GM12878 (cell line): ENCODE data around the gene BTK. TPM values are rescaled to one million over a fixed set of nuclear protein-coding genes. Genes with fewer than 3 reads are reported as not detected.

Source experiments
- ATF7 ChIP-seq: fragments of 450-650 bp; IDR thresholded peaks from 2 replicates; pipeline ENCODE4 v1.6.1; 2016; ENCODE audit warnings: low read depth, mild to moderate bottlenecking
- BACH1 ChIP-seq: fragments of 450-650 bp; IDR thresholded peaks from 2 replicates; pipeline ENCODE4 v1.6.1; 2017; ENCODE audit warnings: mild to moderate bottlenecking, borderline replicate concordance
- CBX3 ChIP-seq: fragments of 200-600 bp; sonication (generic); IDR thresholded peaks from 2 replicates; pipeline ENCODE4 v1.6.1; 2016; ENCODE audit warnings: low read depth, borderline replicate concordance
- ESRRA ChIP-seq: IDR thresholded peaks from 2 replicates; pipeline ENCODE4 v1.6.1; 2012; ENCODE audit warnings: mild to moderate bottlenecking, low read length, improper control_type of control experiment
- NFIC ChIP-seq: IDR thresholded peaks from 2 replicates; pipeline ENCODE4 v1.6.1; 2012; ENCODE audit warnings: low read depth, mild to moderate bottlenecking, inconsistent platforms, low read length, moderate library complexity
- POU2F2 ChIP-seq: IDR thresholded peaks from 3 replicates; pipeline ENCODE4 v1.6.1; 2011; ENCODE audit warnings: low read depth, mild to moderate bottlenecking, low read length, borderline replicate concordance
- ZBTB40 ChIP-seq: fragments of 450-650 bp; IDR thresholded peaks from 2 replicates; pipeline ENCODE4 v1.6.1; 2016; ENCODE audit warnings: mild to moderate bottlenecking, moderate library complexity, borderline replicate concordance
- polyA plus RNA-seq, 11 experiments: library from polyadenylated mRNA; depleted of rRNA in 4 of 11; unstranded in 6 of 11; stranded (reverse) in 5 of 11; fragments of >200 nt; fragmentation: Nextera tagmentation in 4 of 11; fragmentation: Illumina TruSeq in 1 of 11; extraction: Ambion mirVana in 4 of 11; extraction: Trizol in 1 of 11; gene quantifications; 1 replicate in 1 of 11; 2 replicates in 10 of 11; pipeline versions ENCODE4 v1.2.1 to v1.2.3, GENCODE V29; 2011 to 2016; ENCODE audit warnings: inconsistent platforms in 2 of 11, missing spikeins in 2 of 11, low read depth in 1 of 11
- total RNA-seq, 4 experiments: library from RNA; depleted of rRNA in 3 of 4; stranded (reverse); fragments of >200 nt in 3 of 4; fragmentation: Illumina TruSeq in 1 of 4; extraction: Trizol in 1 of 4; gene quantifications; 2 replicates each; pipeline versions ENCODE4 v1.2.1 to v1.2.3, GENCODE V29; 2013 to 2021
- TF ChIP-seq, protein P1 (sequence below): IDR thresholded peaks from 2 replicates; pipeline ENCODE4 v1.6.1; 2011; ENCODE audit warnings: borderline replicate concordance, low read depth, mild to moderate bottlenecking, moderate library complexity, mixed read lengths, low read length; ENCODE audit not compliant: insufficient read depth; ENCODE audit errors: extremely low read length
- TF ChIP-seq, protein P2 (sequence below): fragments of 450-650 bp; IDR thresholded peaks from 2 replicates; pipeline ENCODE4 v1.6.1; 2014; ENCODE audit warnings: mild to moderate bottlenecking

The BTK gene
- total and polyA plus RNA-seq, 10 of the 15 experiments (the other 5 are each of a cell fraction or from before 2014, with no cell fraction given): 24.0 to 154 (median 88.9) TPM

GRCh38 chrX:101348452-101349192 is 37.4 kb downstream of the BTK start, which contains the start of gene TIMM8A (continued):
- peak; percentile 74 for TF ChIP-seq ZBTB40
- TF ChIP-seq ESRRA: 0 out of 2 replicates have a peak, but pooled peaks have one; percentile 19
- TF ChIP-seq POU2F2: no peak; the same call in 2 of the 3 replicates
- no peak for TF ChIP-seq ATF7
- 0 out of 2 replicates have a peak, but pooled peaks have one; percentile 40 for TF ChIP-seq BACH1
- TF ChIP-seq CBX3: no peak
- TF ChIP-seq, protein P1, sequence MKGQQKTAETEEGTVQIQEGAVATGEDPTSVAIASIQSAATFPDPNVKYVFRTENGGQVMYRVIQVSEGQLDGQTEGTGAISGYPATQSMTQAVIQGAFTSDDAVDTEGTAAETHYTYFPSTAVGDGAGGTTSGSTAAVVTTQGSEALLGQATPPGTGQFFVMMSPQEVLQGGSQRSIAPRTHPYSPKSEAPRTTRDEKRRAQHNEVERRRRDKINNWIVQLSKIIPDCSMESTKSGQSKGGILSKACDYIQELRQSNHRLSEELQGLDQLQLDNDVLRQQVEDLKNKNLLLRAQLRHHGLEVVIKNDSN: peak; percentile 72
- TF ChIP-seq, protein P2, sequence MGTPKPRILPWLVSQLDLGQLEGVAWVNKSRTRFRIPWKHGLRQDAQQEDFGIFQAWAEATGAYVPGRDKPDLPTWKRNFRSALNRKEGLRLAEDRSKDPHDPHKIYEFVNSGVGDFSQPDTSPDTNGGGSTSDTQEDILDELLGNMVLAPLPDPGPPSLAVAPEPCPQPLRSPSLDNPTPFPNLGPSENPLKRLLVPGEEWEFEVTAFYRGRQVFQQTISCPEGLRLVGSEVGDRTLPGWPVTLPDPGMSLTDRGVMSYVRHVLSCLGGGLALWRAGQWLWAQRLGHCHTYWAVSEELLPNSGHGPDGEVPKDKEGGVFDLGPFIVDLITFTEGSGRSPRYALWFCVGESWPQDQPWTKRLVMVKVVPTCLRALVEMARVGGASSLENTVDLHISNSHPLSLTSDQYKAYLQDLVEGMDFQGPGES: no peak
- no peak for TF ChIP-seq NFIC
